ENCODE data around the gene CARD19.

The CARD19 gene

DNA sequence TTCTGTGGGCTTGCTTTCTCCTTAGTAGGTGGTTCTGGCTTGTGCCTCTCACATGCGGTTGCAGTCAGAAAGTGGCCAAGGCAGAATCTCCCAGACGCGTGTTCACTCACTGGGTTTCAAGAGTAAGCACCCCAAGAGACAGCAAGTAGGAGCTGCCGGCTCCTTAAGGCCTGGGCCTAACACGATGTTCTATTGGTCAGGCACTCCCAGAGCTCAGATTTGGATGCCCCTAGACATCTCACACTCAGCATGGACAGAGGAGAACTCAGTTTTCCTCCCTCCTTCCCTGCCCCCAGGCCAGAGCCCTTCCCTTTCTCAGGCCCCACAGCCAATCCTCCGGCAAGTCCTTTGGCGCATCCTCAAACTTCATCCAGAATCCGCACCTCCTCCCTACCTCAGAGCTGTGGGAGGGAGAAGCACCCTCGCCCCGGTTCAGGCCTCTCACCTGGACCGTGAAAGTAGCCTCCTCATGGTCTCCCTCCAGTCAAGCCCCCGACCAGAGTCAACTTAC lies 6.5 kb upstream of the CARD19 start:
- TF ChIP-seq CTCF (IDR thresholded peaks at IDR 0.05; ENCODE audit: control extremely low read depth, extremely low read depth, low read depth, missing control alignments), result no peak
- CTCF ChIA-PET, result interaction anchor here (1.0 to 1.8 kb wide), 3 partner anchors 9 to 25 kb away, joined by 3 to 4 read pairs (median 4); no protein-coding TSS in a partner anchor
- DNase-seq (ENCODE audit: extremely low spot score), result no peak
- POLR2A ChIA-PET, result no interaction called here

DNA sequence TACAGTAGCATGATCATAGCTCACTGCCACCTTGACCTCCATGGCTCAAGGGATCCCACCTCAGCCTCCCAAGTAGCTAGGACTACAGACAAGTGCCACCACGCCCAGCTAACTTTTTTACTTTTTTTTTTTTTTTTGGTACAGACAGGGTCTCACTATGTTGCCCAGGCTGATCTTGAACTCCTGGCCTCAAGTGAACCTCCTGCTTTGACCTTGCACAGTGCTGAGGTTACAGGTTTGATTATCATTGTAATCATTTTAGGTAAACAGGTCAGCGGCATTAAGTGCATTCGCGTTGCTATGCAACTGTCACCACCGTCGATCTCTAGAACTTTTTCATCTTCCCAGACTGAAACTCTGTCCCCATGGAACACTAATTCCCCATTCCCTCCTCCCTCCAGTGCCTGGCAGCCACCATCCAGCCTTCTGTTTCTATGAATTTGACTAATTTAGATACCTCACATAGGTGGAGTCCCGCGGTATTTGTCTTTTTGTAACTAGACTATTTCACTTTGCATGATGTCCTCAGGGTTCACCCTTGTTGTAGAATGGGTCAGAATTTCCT lies 5.8 kb upstream of the CARD19 start:
- ChIA-PET POLR2A (no interaction called here), CTCF (interaction anchor here (1.0 kb wide), 2 partner anchors 9 to 26 kb away, joined by 3 to 4 read pairs; no protein-coding TSS in a partner anchor)
- TF ChIP-seq CTCF (IDR thresholded peaks at IDR 0.05; ENCODE audit: control extremely low read depth, extremely low read depth, low read depth, missing control alignments), result no peak
- DNase-seq (ENCODE audit: extremely low spot score), result no peak

- no peak for DNase-seq (ENCODE audit: extremely low spot score)
- TF ChIP-seq CTCF (IDR thresholded peaks at IDR 0.05; ENCODE audit: control extremely low read depth, extremely low read depth, low read depth, missing control alignments), result no peak
- ChIA-PET POLR2A (no interaction called here), CTCF (interaction anchor here (1.0 to 1.5 kb wide), 2 partner anchors 12 to 27 kb away, joined by 3 to 5 read pairs; no protein-coding TSS in a partner anchor)
These were observed 5.0 kb upstream of the CARD19 start for GRCh38 chr9:93091056-93091452.

DNA sequence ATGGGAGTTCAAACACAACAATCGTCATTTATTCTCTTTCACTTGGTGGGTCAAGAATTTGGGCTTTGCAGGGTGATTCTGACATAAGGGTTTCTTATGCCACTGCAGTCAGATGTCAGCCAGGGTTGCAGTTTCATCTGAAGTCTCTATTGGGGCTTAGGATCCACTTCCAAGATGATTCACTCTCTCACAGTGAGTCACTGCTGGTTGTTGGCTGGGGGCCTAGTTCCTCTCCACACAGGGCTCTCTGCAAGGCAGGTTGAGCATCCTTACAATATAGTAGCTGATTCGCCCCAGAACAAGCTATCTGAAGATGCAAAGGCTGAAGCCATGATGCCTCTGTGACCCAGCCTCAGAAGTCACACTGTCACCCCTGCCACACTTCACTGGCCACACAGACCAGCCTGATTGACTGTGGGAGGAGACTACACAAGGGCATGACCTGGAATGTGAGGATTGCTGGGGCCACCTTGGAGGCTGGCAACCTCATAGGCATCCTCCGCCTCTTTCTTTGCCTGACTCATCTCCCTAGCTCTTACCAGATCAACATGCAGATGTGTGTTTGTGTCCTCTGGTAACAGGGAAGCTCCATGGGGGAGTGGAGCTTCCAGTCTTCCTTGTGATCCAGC lies 4.5 kb upstream of the CARD19 start:
- CTCF ChIA-PET, result interaction anchor here (1.0 to 1.5 kb wide), 2 partner anchors 12 to 27 kb away, joined by 3 to 5 read pairs; no protein-coding TSS in a partner anchor

GRCh38 chr9:93092251-93092991 lies 3.6 kb upstream of the CARD19 start:
- DNase-seq (ENCODE audit: extremely low spot score), result no peak
- no peak for TF ChIP-seq CTCF (IDR thresholded peaks at IDR 0.05; ENCODE audit: control extremely low read depth, extremely low read depth, low read depth, missing control alignments)
- POLR2A ChIA-PET, result no interaction called here
- CTCF ChIA-PET, result interaction anchor here (1.0 kb wide), 2 partner anchors 15 to 90 kb away, joined by 3 to 4 read pairs; no protein-coding TSS in a partner anchor

More for the DNA sequence above, 4.5 kb upstream of the CARD19 start:
- POLR2A ChIA-PET, result no interaction called here
- DNase-seq (ENCODE audit: extremely low spot score), result no peak
- no peak for TF ChIP-seq CTCF (IDR thresholded peaks at IDR 0.05; ENCODE audit: control extremely low read depth, extremely low read depth, low read depth, missing control alignments)

DNA sequence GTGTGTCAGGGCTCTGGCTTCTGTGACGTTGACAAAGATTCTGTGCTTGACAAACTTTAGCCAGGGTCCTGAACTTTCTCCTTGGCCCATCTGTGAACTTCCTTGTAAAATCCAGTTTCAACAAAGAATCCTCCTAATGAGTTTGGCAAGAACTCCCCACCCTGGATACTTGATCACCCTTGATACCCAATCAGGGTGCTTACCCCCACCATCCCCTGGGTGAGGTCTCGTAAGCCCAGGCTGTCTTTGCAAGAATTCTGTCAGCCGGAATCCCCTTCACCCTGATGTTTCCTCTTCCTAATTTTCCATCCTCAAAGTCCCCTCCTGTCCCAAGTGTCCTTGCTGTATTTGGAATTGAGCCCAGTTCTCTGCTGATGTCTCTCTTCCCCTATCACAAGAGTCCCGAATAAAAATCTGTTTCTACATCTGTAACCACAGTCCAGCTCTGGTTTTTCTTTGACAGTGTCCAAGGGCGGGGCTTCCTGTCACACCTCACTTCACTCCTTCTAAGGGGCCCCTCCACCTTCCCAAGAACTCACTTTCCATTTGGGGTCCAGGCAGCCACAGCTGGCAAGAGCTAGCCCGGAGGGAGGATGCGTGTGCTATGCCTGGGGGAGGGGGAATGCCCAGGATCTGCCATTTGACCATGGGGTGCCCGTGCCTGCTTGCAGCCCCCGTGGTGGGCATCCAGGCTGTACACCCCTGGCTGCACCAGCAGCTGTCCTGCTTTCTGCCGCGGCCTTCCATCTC lies 2.7 kb upstream of the CARD19 start:
- POLR2A ChIA-PET, result interaction anchor here (0.7 kb wide), 1 partner anchor 29 kb away, joined by 3 read pairs; no protein-coding TSS in a partner anchor
- DNase-seq (ENCODE audit: extremely low spot score), result no peak
- no peak for TF ChIP-seq CTCF (IDR thresholded peaks at IDR 0.05; ENCODE audit: control extremely low read depth, extremely low read depth, low read depth, missing control alignments)
- CTCF ChIA-PET, result interaction anchor here (1.0 kb wide), 1 partner anchor 14 kb away, joined by 4 read pairs; no protein-coding TSS in a partner anchor
